ENCODE data around the gene HSPBP1.

Gene HSPBP1

GRCh38 chr19:55266404-55266803 is 13.5 kb downstream of the HSPBP1 start:
- in situ Hi-C loops (cut with HindIII; ENCODE audit: low sequenced_read_pairs): no loop called here

GRCh38 chr19:55265723-55266386 is 14.1 kb downstream of the HSPBP1 start:
- no peak for DNase-seq (ENCODE audit: low read depth, low spot score)
- no peak overlapping the region for H3K4me3 ChIP-seq (ENCODE audit: low read depth, low read length)
- no peak for TF ChIP-seq CTCF (IDR thresholded peaks at IDR 0.05; ENCODE audit: low read depth, low read length)
- in situ Hi-C loops (cut with HindIII; ENCODE audit: low sequenced_read_pairs): no loop called here

More at GRCh38 chr19:55266404-55266803, 13.5 kb downstream of the HSPBP1 start:
- DNase-seq (ENCODE audit: low read depth, low spot score): no peak
- TF ChIP-seq CTCF (IDR thresholded peaks at IDR 0.05; ENCODE audit: low read depth, low read length): no peak
- H3K4me3 ChIP-seq (ENCODE audit: low read depth, low read length): no peak overlapping the region

- in situ Hi-C loops (cut with HindIII; ENCODE audit: low sequenced_read_pairs): no loop called here
- no peak for TF ChIP-seq CTCF (IDR thresholded peaks at IDR 0.05; ENCODE audit: low read depth, low read length)
- DNase-seq (ENCODE audit: low read depth, low spot score): no peak
- no peak overlapping the region for H3K4me3 ChIP-seq (ENCODE audit: low read depth, low read length)
These were observed 14.7 kb downstream of the HSPBP1 start for GRCh38 chr19:55265173-55265572.

GRCh38 chr19:55264531-55264930 is 15.4 kb downstream of the HSPBP1 start:
- in situ Hi-C loops (cut with HindIII; ENCODE audit: low sequenced_read_pairs): no loop called here
- TF ChIP-seq CTCF (IDR thresholded peaks at IDR 0.05; ENCODE audit: low read depth, low read length): no peak
- no peak overlapping the region for H3K4me3 ChIP-seq (ENCODE audit: low read depth, low read length)
- DNase-seq (ENCODE audit: low read depth, low spot score): no peak

- in situ Hi-C loops (cut with HindIII; ENCODE audit: low sequenced_read_pairs): no loop called here
- no peak for TF ChIP-seq CTCF (IDR thresholded peaks at IDR 0.05; ENCODE audit: low read depth, low read length)
- no peak for DNase-seq (ENCODE audit: low read depth, low spot score)
- H3K4me3 ChIP-seq (ENCODE audit: low read depth, low read length): no peak overlapping the region
These were observed 17.6 kb downstream of the HSPBP1 start for GRCh38 chr19:55262359-55262758.

- in situ Hi-C loops (cut with HindIII; ENCODE audit: low sequenced_read_pairs): no loop called here
- H3K4me3 ChIP-seq (ENCODE audit: low read depth, low read length): no peak overlapping the region
- TF ChIP-seq CTCF (IDR thresholded peaks at IDR 0.05; ENCODE audit: low read depth, low read length): no peak
These were observed 18.2 kb downstream of the HSPBP1 start for GRCh38 chr19:55261671-55262126.

More at GRCh38 chr19:55261671-55262126, 18.2 kb downstream of the HSPBP1 start:
- no peak for DNase-seq (ENCODE audit: low read depth, low spot score)
